ENCODE results near the gene ELK4. TPM values are rescaled to one million over a fixed set of nuclear protein-coding genes. Genes with fewer than 3 reads are reported as not detected.
A peak's percentile ranks its signal among the peaks of the same experiment; 100 is the strongest.

The ELK4 gene
- total and polyA plus RNA-seq, 9 donors, result 11.8 to 19.4 (median 16.0) TPM

DNA sequence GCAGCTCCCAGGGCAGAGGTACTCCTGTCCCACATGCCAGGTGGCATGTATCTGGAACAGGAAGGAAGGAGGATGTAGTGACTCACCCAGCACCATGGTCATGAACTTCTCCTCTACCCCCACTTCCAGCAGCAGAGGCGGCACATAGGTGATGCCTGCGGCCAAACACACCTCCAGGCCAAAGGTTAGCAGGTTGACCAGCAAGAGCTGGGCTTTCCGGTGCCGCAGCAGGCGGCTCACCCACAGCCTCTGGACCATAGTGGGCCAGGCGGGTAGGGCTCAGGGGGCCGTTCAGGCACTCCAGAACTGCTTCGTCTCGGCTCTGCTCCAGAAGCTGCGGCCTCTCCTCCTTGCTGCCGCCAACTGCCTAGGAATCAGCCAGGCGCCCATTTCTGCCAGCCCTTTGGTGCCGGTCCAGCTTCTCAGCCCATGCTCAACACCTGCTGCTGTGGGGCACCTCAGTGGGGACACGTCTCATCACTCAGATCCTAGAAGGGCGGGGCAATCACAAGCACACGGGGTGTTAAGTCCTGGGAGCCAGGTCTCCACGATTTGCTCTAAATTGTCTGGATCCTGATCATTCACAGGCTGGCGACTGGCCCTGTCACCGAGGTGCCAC lies 32.7 kb upstream of the ELK4 start:
- no peak overlapping the region for H3K4me3 ChIP-seq (ENCODE audit: low read length)
- H3K36me3 ChIP-seq (ENCODE audit: control insufficient read depth, insufficient read depth, low read length), result no peaks in the 10 kb centered on the region
- no peak overlapping the region for H3K27ac ChIP-seq (ENCODE audit: low read length)
- H3K4me1 ChIP-seq (ENCODE audit: control insufficient read depth, insufficient read depth, low read length), result peaks cover 51% of the 10 kb centered on the region
- no peak for DNase-seq
- peaks cover 9% of the 10 kb centered on the region for H3K27me3 ChIP-seq (ENCODE audit: control insufficient read depth, insufficient read depth, low read length)
- no peaks in the 10 kb centered on the region for H3K9me3 ChIP-seq (replicated peaks; ENCODE audit: control insufficient read depth, low read depth, low read length)
- 71% methylated on average over 16 of the region's 19 CpGs for WGBS (ENCODE audit: insufficient coverage)

DNA sequence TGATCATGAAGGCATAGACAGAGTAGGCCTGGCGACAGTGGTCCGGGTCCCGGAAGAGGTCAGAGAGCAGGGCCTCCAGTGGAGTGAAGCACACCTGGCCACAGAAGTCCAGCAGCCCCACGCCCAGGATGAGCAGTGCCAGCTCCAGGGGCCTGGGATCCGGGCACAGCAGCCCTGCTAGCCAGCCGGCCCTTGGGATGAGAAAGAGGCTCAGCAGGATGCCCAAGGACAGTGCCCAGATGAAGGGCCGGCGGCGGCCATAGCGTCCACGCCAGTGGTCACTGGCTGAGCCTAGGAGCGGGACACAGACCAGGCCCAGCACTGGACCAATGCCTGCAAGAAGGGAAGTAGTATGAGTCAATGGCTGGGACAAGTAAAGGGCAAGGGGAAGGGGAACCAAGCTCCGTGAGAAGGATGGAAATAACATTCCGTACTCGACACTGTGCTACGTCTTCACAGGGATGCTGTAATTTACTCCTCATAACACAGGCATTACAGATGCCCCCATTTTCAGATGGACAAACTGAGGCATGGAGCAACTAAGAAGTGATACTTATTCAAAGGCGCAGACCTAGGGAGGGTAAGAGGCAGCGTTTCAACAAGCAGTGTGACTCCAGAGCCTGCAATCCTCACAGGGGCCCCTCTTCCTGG lies 31.6 kb upstream of the ELK4 start:
- Histone ChIP-seq H3K9me3 (replicated peaks; ENCODE audit: control insufficient read depth, low read depth, low read length) (no peaks in the 10 kb centered on the region), H3K27me3 (ENCODE audit: control insufficient read depth, insufficient read depth, low read length) (peaks cover 6% of the 10 kb centered on the region), H3K4me1 (ENCODE audit: control insufficient read depth, insufficient read depth, low read length) (peaks cover 50% of the 10 kb centered on the region), H3K4me3 (ENCODE audit: low read length) (no peak overlapping the region), H3K36me3 (ENCODE audit: control insufficient read depth, insufficient read depth, low read length) (no peaks in the 10 kb centered on the region), H3K27ac (ENCODE audit: low read length) (no peak overlapping the region)
- no peak for DNase-seq
- WGBS (ENCODE audit: insufficient coverage), result 90% methylated on average over 16 of the region's 18 CpGs

DNA sequence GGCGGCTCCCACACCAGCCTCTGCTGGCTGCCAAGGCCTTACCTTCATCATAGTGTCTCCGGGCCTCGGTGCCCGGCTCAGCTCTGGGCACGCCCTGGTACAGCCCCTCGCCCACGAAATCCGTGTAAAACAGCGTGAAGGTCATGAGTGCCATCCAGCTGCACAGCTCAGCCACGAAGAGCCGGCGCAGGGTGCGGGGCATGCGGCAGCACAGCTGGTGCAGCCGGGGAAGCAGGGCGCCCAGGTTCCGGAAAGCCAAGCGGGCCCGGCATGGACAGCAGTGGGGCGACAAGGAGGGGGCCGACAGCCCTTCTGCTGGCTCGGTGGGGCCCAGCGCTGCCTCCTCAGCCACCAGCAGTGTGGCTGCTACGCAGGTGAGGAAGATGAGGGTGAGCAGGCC lies 31.0 kb upstream of the ELK4 start:
- H3K4me1 ChIP-seq (ENCODE audit: control insufficient read depth, insufficient read depth, low read length), result peaks cover 45% of the 10 kb centered on the region
- H3K4me3 ChIP-seq (ENCODE audit: low read length), result no peak overlapping the region
- H3K9me3 ChIP-seq (replicated peaks; ENCODE audit: control insufficient read depth, low read depth, low read length), result no peaks in the 10 kb centered on the region
- H3K27ac ChIP-seq (ENCODE audit: low read length), result no peak overlapping the region
- H3K36me3 ChIP-seq (ENCODE audit: control insufficient read depth, insufficient read depth, low read length), result no peaks in the 10 kb centered on the region
- no peak for DNase-seq
- WGBS (ENCODE audit: insufficient coverage), result 90% methylated on average over 24 of the region's 24 CpGs
- H3K27me3 ChIP-seq (ENCODE audit: control insufficient read depth, insufficient read depth, low read length), result peaks cover 4% of the 10 kb centered on the region

DNA sequence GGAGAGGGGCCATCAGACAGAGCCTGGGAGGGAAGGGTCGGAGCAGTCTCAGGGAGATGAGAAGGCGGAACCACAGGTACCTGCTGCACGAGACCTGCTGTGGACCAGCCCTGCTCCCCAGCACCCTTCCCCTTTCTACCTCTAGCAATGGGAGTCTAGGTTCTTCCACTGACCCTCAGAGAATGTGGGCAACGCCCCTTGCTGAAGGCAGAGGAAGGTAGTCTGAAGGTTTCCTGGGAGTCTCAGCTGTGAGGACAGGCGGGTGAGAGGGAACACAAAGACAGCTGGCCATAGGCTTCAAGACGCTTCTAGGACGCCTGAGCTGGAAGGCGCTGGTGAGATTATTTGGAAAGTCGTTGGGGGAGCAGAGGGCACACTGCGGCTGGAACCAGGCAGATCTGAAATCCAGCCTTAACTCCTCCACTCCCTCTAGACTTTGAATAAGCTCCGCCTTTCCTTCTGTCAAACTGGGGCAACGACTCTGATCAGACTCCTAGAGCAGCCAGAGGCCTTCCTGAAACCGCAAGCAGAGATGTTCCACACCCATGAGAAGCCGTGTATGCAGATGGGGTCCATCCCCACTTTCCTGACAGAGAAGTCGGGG lies 30.4 kb upstream of the ELK4 start:
- H3K27ac ChIP-seq (ENCODE audit: low read length), result no peak overlapping the region
- H3K4me3 ChIP-seq (ENCODE audit: low read length), result no peak overlapping the region
- H3K36me3 ChIP-seq (ENCODE audit: control insufficient read depth, insufficient read depth, low read length), result no peaks in the 10 kb centered on the region
- no peak for DNase-seq
- H3K4me1 ChIP-seq (ENCODE audit: control insufficient read depth, insufficient read depth, low read length), result peaks cover 45% of the 10 kb centered on the region
- peaks cover 2% of the 10 kb centered on the region for H3K27me3 ChIP-seq (ENCODE audit: control insufficient read depth, insufficient read depth, low read length)
- no peaks in the 10 kb centered on the region for H3K9me3 ChIP-seq (replicated peaks; ENCODE audit: control insufficient read depth, low read depth, low read length)
- 70% methylated on average over 9 of the region's 15 CpGs for WGBS (ENCODE audit: insufficient coverage)

DNA sequence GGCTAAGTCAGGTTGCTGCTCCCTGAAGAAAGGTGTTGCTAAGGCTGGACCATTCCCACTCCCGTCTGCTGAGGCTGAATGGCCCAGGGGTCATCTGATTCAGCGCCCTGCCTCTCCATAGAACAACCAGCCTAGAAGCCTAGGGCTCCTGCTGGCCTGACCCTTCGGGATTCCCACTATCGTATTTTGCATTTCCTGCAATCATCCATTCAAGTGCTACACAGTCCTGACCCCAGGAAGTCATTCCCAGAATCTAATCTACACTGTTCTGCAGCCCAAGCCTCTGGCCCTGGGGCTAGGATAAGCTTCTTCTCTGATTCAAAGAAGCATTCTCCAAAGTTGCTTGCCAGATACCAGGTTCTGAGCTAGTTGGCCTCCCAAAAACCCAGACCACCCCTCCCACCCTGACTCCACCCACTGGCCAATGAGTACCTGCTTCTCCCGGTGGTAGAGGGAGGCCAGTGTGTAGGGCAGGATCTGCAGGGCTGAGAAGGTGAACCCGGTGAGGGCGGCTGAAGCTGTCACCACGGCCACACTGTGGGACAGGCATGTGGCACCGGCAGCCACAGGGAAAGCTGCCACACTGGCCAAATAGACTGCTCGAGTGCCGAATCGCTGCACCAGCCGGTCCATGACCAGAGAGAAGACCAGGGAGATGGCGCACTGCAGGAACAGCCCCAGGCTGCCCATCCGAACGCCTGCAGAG lies 29.8 kb upstream of the ELK4 start:
- DNase-seq, result no peak
- no peak overlapping the region for H3K27ac ChIP-seq (ENCODE audit: low read length)
- no peaks in the 10 kb centered on the region for H3K9me3 ChIP-seq (replicated peaks; ENCODE audit: control insufficient read depth, low read depth, low read length)
- H3K4me3 ChIP-seq (ENCODE audit: low read length), result no peak overlapping the region
- peaks cover 2% of the 10 kb centered on the region for H3K27me3 ChIP-seq (ENCODE audit: control insufficient read depth, insufficient read depth, low read length)
- no peaks in the 10 kb centered on the region for H3K36me3 ChIP-seq (ENCODE audit: control insufficient read depth, insufficient read depth, low read length)
- WGBS (ENCODE audit: insufficient coverage), result 83% methylated on average over 13 of the region's 16 CpGs
- peaks cover 45% of the 10 kb centered on the region for H3K4me1 ChIP-seq (ENCODE audit: control insufficient read depth, insufficient read depth, low read length)

DNA sequence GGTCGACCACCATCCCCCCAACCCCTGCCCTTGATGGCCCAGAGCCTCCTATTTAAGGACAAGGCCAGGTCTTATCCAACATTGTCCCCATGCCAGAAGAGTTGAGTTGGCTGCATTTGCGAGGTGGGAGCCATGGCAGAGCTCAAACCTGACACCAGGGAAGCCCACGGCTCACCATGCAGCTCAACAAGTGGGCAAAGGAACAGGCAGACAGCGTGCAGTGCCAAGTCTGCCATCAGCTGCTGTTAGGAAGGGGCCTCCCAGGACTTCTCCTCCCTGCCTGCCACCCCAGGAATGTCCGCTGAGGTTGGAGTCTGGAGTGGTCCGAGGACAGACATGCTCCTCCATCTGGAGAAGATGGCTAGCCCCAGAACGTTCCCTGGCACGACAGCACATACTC lies 28.6 kb upstream of the ELK4 start:
- H3K9me3 ChIP-seq (replicated peaks; ENCODE audit: control insufficient read depth, low read depth, low read length), result no peaks in the 10 kb centered on the region
- H3K27ac ChIP-seq (ENCODE audit: low read length), result no peak overlapping the region
- no peak overlapping the region for H3K4me3 ChIP-seq (ENCODE audit: low read length)
- H3K36me3 ChIP-seq (ENCODE audit: control insufficient read depth, insufficient read depth, low read length), result no peaks in the 10 kb centered on the region
- H3K4me1 ChIP-seq (ENCODE audit: control insufficient read depth, insufficient read depth, low read length), result peaks cover 44% of the 10 kb centered on the region
- H3K27me3 ChIP-seq (ENCODE audit: control insufficient read depth, insufficient read depth, low read length), result peaks cover 2% of the 10 kb centered on the region
- WGBS (ENCODE audit: insufficient coverage), result 78% methylated on average over 8 of the region's 8 CpGs
- DNase-seq, result no peak

- WGBS (ENCODE audit: insufficient coverage), result 48% methylated on average over 20 of the region's 20 CpGs
- no peak overlapping the region for H3K27ac ChIP-seq (ENCODE audit: low read length)
- DNase-seq, result peak; percentile 82
- H3K27me3 ChIP-seq (ENCODE audit: control insufficient read depth, insufficient read depth, low read length), result peaks cover 2% of the 10 kb centered on the region
- no peaks in the 10 kb centered on the region for H3K36me3 ChIP-seq (ENCODE audit: control insufficient read depth, insufficient read depth, low read length)
- peaks cover 32% of the 10 kb centered on the region for H3K4me1 ChIP-seq (ENCODE audit: control insufficient read depth, insufficient read depth, low read length)
- no peaks in the 10 kb centered on the region for H3K9me3 ChIP-seq (replicated peaks; ENCODE audit: control insufficient read depth, low read depth, low read length)
- no peak overlapping the region for H3K4me3 ChIP-seq (ENCODE audit: low read length)
Measured at GRCh38 chr1:205658943-205659581, 27.3 kb upstream of the ELK4 start.

GRCh38 chr1:205656236-205656635 lies 24.4 kb upstream of the ELK4 start:
- peaks cover 2% of the 10 kb centered on the region for H3K27me3 ChIP-seq (ENCODE audit: control insufficient read depth, insufficient read depth, low read length)
- H3K4me1 ChIP-seq (ENCODE audit: control insufficient read depth, insufficient read depth, low read length), result peaks cover 21% of the 10 kb centered on the region
- no peak overlapping the region for H3K27ac ChIP-seq (ENCODE audit: low read length)
- H3K36me3 ChIP-seq (ENCODE audit: control insufficient read depth, insufficient read depth, low read length), result no peaks in the 10 kb centered on the region
- H3K4me3 ChIP-seq (ENCODE audit: low read length), result no peak overlapping the region
- DNase-seq, result no peak
- H3K9me3 ChIP-seq (replicated peaks; ENCODE audit: control insufficient read depth, low read depth, low read length), result no peaks in the 10 kb centered on the region
- WGBS (ENCODE audit: insufficient coverage), result 20% methylated on average over 1 of the region's 2 CpGs

DNA sequence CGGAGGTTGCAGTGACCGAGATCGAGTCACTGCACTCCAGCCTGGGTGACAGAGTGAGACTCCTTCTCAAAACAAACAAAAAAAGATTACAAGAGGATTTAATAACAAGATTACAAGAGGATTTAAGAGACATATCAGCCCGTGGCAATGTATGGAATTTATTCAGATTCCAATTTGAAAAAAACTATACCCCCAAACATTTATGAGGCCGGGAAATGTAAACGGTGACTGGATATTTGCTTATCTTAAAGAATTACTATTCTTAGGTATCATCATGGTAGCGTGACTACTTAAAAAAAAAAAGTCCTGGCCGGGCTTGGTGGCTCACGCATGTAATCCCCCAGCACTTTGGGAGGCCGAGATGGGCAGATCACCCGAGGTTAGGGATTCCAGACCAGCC lies 21.2 kb upstream of the ELK4 start:
- Histone ChIP-seq H3K27ac (ENCODE audit: low read length) (no peak overlapping the region), H3K4me1 (ENCODE audit: control insufficient read depth, insufficient read depth, low read length) (peaks cover 9% of the 10 kb centered on the region), H3K27me3 (ENCODE audit: control insufficient read depth, insufficient read depth, low read length) (no peaks in the 10 kb centered on the region), H3K9me3 (replicated peaks; ENCODE audit: control insufficient read depth, low read depth, low read length) (no peaks in the 10 kb centered on the region), H3K36me3 (ENCODE audit: control insufficient read depth, insufficient read depth, low read length) (no peaks in the 10 kb centered on the region), H3K4me3 (ENCODE audit: low read length) (no peak overlapping the region)
- DNase-seq, result no peak
- WGBS (ENCODE audit: insufficient coverage), result 78% methylated on average over 4 of the region's 11 CpGs

DNA sequence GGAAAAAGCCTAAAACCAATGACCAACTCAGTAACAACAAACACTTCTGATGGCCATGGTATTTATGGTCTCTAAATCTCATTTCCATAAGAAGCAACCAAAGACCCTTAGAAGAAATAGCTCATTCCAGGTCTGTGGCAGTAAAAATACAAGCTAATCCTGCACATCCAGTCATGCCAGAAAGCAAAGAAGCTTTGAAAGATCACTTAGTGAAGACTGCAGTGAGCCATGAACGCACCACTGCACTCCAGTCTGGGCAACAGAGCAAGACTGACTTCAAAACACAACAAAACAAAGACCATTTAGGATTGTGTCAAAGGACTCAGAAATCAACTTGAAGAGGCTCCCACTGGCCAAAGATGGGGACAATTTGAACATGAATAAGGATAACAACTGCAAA lies 18.4 kb upstream of the ELK4 start:
- H3K4me3 ChIP-seq (ENCODE audit: low read length), result no peak overlapping the region
- 100% methylated on average over 1 of the region's 1 CpG for WGBS (ENCODE audit: insufficient coverage)
- DNase-seq, result no peak
- no peaks in the 10 kb centered on the region for H3K9me3 ChIP-seq (replicated peaks; ENCODE audit: control insufficient read depth, low read depth, low read length)
- H3K27ac ChIP-seq (ENCODE audit: low read length), result no peak overlapping the region
- no peaks in the 10 kb centered on the region for H3K36me3 ChIP-seq (ENCODE audit: control insufficient read depth, insufficient read depth, low read length)
- H3K4me1 ChIP-seq (ENCODE audit: control insufficient read depth, insufficient read depth, low read length), result peaks cover 15% of the 10 kb centered on the region
- H3K27me3 ChIP-seq (ENCODE audit: control insufficient read depth, insufficient read depth, low read length), result no peaks in the 10 kb centered on the region

Measured in muscle of leg (tissue), 11 donors.